GM18858 (cell line): Measurements from ENCODE around the gene PRX.
"Not testable (repeated sequence)": the region's sequence is repeated elsewhere in the genome, so short reads cannot be mapped to it uniquely, and the experiment has no call there.

Source experiments
- ATAC-seq: cut with Tn5 transposase; IDR thresholded peaks from one replicate; pipeline ENCODE4 v1.9.1; 2021; ENCODE audit not compliant: unreplicated experiment

Gene PRX

GRCh38 chr19:40414542-40415535 is 1.7 kb upstream of the PRX start:
- no peak for ATAC-seq

- ATAC-seq: no peak
Observed at GRCh38 chr19:40412866-40413265, 312 bp downstream of the PRX start.

GRCh38 chr19:40411958-40412499 is 1.1 kb downstream of the PRX start:
- ATAC-seq: no peak

GRCh38 chr19:40411125-40411842 is 1.9 kb downstream of the PRX start:
- no peak for ATAC-seq

- ATAC-seq: no peak
Observed at GRCh38 chr19:40410030-40410389, 3.2 kb downstream of the PRX start.

GRCh38 chr19:40408598-40408925 is 4.6 kb downstream of the PRX start:
- ATAC-seq: not testable (repeated sequence)

- no peak for ATAC-seq
Observed at GRCh38 chr19:40407714-40408597, 5.2 kb downstream of the PRX start.

GRCh38 chr19:40403262-40403984 is 9.8 kb downstream of the PRX start:
- peak; percentile 23 for ATAC-seq

- no peak for ATAC-seq
Observed at GRCh38 chr19:40400559-40400958, 12.6 kb downstream of the PRX start.

GRCh38 chr19:40398417-40399131 is 14.6 kb downstream of the PRX start:
- ATAC-seq: no peak

- no peak for ATAC-seq
Observed at GRCh38 chr19:40397568-40397906, 15.6 kb downstream of the PRX start.

- ATAC-seq: no peak
Observed at GRCh38 chr19:40396886-40397567, 16.2 kb downstream of the PRX start.

GRCh38 chr19:40395956-40396355 is 17.2 kb downstream of the PRX start:
- no peak for ATAC-seq

GRCh38 chr19:40394816-40395210 is 18.4 kb downstream of the PRX start:
- ATAC-seq: no peak

- no peak for ATAC-seq
Observed at GRCh38 chr19:40393894-40394815, 19.0 kb downstream of the PRX start.

GRCh38 chr19:40392894-40393517 is 20.2 kb downstream of the PRX start:
- ATAC-seq: no peak

GRCh38 chr19:40392123-40392522 is 21.1 kb downstream of the PRX start:
- ATAC-seq: no peak
